ENCODE measurements around the gene CLIC6. TPM values are rescaled to one million over a fixed set of nuclear protein-coding genes. Genes with fewer than 3 reads are reported as not detected.

CLIC6 gene
- total and polyA plus RNA-seq, 2 experiments from 2014 or later: 1.1 to 1.5 TPM

DNA sequence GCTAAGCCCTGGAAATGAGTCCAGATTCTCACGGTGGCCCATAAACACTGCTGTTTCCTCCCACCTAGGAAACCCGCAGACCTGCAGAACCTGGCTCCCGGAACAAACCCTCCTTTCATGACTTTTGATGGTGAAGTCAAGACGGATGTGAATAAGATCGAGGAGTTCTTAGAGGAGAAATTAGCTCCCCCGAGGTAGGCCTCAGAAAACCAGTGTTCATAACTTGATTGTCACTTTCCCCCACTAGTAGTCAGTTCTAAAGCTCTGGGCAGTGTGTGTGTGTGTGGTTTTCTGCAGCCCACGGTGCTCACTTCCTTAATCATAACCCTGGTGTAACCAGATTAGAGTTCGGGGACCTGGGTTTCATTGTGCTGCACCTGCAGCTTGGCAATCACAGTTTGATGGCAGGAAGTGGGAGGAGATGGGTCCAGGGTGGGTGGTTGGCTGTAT lies 39.1 kb downstream of the CLIC6 start:
- Mint-ChIP-seq H3K4me3 (no peak overlapping the region), H3K27ac (no peak overlapping the region), H3K4me1 (peaks cover 7% of the 10 kb centered on the region; the same call in 2 of the 3 replicates), H3K27me3 (ENCODE audit: insufficient read depth, low read depth, poor library complexity) (no peaks in the 10 kb centered on the region), H3K9me3 (no peaks in the 10 kb centered on the region; the same call in 2 of the 3 replicates), H3K36me3 (ENCODE audit: low read depth) (peaks cover 1% of the 10 kb centered on the region; the same call in 2 of the 3 replicates)
- no peaks in the 10 kb centered on the region for H4K20me1 ChIP-seq (replicated peaks; ENCODE audit: insufficient read depth)
- H3K9me2 ChIP-seq (ENCODE audit: insufficient read depth): no peaks in the 10 kb centered on the region
- H3K4me3 ChIP-seq: no peak overlapping the region
- TF ChIP-seq, protein P1, sequence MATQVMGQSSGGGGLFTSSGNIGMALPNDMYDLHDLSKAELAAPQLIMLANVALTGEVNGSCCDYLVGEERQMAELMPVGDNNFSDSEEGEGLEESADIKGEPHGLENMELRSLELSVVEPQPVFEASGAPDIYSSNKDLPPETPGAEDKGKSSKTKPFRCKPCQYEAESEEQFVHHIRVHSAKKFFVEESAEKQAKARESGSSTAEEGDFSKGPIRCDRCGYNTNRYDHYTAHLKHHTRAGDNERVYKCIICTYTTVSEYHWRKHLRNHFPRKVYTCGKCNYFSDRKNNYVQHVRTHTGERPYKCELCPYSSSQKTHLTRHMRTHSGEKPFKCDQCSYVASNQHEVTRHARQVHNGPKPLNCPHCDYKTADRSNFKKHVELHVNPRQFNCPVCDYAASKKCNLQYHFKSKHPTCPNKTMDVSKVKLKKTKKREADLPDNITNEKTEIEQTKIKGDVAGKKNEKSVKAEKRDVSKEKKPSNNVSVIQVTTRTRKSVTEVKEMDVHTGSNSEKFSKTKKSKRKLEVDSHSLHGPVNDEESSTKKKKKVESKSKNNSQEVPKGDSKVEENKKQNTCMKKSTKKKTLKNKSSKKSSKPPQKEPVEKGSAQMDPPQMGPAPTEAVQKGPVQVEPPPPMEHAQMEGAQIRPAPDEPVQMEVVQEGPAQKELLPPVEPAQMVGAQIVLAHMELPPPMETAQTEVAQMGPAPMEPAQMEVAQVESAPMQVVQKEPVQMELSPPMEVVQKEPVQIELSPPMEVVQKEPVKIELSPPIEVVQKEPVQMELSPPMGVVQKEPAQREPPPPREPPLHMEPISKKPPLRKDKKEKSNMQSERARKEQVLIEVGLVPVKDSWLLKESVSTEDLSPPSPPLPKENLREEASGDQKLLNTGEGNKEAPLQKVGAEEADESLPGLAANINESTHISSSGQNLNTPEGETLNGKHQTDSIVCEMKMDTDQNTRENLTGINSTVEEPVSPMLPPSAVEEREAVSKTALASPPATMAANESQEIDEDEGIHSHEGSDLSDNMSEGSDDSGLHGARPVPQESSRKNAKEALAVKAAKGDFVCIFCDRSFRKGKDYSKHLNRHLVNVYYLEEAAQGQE (IDR thresholded peaks at IDR 0.05; ENCODE audit: unreplicated experiment): no peak
- TF ChIP-seq, protein P2, sequence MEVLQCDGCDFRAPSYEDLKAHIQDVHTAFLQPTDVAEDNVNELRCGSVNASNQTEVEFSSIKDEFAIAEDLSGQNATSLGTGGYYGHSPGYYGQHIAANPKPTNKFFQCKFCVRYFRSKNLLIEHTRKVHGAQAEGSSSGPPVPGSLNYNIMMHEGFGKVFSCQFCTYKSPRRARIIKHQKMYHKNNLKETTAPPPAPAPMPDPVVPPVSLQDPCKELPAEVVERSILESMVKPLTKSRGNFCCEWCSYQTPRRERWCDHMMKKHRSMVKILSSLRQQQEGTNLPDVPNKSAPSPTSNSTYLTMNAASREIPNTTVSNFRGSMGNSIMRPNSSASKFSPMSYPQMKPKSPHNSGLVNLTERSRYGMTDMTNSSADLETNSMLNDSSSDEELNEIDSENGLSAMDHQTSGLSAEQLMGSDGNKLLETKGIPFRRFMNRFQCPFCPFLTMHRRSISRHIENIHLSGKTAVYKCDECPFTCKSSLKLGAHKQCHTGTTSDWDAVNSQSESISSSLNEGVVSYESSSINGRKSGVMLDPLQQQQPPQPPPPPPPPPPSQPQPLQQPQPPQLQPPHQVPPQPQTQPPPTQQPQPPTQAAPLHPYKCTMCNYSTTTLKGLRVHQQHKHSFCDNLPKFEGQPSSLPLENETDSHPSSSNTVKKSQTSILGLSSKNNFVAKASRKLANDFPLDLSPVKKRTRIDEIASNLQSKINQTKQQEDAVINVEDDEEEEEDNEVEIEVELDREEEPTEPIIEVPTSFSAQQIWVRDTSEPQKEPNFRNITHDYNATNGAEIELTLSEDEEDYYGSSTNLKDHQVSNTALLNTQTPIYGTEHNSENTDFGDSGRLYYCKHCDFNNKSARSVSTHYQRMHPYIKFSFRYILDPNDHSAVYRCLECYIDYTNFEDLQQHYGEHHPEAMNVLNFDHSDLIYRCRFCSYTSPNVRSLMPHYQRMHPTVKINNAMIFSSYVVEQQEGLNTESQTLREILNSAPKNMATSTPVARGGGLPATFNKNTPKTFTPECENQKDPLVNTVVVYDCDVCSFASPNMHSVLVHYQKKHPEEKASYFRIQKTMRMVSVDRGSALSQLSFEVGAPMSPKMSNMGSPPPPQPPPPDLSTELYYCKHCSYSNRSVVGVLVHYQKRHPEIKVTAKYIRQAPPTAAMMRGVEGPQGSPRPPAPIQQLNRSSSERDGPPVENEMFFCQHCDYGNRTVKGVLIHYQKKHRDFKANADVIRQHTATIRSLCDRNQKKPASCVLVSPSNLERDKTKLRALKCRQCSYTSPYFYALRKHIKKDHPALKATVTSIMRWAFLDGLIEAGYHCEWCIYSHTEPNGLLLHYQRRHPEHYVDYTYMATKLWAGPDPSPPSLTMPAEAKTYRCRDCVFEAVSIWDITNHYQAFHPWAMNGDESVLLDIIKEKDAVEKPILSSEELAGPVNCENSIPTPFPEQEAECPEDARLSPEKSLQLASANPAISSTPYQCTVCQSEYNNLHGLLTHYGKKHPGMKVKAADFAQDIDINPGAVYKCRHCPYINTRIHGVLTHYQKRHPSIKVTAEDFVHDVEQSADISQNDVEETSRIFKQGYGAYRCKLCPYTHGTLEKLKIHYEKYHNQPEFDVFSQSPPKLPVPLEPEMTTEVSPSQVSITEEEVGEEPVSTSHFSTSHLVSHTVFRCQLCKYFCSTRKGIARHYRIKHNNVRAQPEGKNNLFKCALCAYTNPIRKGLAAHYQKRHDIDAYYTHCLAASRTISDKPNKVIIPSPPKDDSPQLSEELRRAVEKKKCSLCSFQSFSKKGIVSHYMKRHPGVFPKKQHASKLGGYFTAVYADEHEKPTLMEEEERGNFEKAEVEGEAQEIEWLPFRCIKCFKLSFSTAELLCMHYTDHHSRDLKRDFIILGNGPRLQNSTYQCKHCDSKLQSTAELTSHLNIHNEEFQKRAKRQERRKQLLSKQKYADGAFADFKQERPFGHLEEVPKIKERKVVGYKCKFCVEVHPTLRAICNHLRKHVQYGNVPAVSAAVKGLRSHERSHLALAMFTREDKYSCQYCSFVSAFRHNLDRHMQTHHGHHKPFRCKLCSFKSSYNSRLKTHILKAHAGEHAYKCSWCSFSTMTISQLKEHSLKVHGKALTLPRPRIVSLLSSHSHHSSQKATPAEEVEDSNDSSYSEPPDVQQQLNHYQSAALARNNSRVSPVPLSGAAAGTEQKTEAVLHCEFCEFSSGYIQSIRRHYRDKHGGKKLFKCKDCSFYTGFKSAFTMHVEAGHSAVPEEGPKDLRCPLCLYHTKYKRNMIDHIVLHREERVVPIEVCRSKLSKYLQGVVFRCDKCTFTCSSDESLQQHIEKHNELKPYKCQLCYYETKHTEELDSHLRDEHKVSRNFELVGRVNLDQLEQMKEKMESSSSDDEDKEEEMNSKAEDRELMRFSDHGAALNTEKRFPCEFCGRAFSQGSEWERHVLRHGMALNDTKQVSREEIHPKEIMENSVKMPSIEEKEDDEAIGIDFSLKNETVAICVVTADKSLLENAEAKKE (CRISPR knock-in tag; IDR thresholded peaks at IDR 0.05): no peak
- TF ChIP-seq EZH2phosphoT487 (IDR thresholded peaks at IDR 0.05; ENCODE audit: unreplicated experiment) (no peak), ZNF114 (CRISPR knock-in tag; IDR thresholded peaks at IDR 0.05) (no peak), JUNB (IDR thresholded peaks at IDR 0.05; ENCODE audit: unreplicated experiment) (no peak), STAT1 (IDR thresholded peaks at IDR 0.05; ENCODE audit: unreplicated experiment) (no peak), NANOG (IDR thresholded peaks at IDR 0.05; ENCODE audit: borderline replicate concordance) (no peak), POLR2AphosphoS5 (IDR thresholded peaks at IDR 0.05; ENCODE audit: low read depth) (no peak)
- TF ChIP-seq, protein P3, sequence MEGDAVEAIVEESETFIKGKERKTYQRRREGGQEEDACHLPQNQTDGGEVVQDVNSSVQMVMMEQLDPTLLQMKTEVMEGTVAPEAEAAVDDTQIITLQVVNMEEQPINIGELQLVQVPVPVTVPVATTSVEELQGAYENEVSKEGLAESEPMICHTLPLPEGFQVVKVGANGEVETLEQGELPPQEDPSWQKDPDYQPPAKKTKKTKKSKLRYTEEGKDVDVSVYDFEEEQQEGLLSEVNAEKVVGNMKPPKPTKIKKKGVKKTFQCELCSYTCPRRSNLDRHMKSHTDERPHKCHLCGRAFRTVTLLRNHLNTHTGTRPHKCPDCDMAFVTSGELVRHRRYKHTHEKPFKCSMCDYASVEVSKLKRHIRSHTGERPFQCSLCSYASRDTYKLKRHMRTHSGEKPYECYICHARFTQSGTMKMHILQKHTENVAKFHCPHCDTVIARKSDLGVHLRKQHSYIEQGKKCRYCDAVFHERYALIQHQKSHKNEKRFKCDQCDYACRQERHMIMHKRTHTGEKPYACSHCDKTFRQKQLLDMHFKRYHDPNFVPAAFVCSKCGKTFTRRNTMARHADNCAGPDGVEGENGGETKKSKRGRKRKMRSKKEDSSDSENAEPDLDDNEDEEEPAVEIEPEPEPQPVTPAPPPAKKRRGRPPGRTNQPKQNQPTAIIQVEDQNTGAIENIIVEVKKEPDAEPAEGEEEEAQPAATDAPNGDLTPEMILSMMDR (conservative IDR thresholded peaks at IDR 0.05; ENCODE audit: low read depth in 2 of 2): no peak
- TF ChIP-seq, protein P4, sequence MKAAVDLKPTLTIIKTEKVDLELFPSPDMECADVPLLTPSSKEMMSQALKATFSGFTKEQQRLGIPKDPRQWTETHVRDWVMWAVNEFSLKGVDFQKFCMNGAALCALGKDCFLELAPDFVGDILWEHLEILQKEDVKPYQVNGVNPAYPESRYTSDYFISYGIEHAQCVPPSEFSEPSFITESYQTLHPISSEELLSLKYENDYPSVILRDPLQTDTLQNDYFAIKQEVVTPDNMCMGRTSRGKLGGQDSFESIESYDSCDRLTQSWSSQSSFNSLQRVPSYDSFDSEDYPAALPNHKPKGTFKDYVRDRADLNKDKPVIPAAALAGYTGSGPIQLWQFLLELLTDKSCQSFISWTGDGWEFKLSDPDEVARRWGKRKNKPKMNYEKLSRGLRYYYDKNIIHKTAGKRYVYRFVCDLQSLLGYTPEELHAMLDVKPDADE (IDR thresholded peaks at IDR 0.05): no peak
- ATAC-seq (no peak), DNase-seq (ENCODE audit: low spot score) (no peak)
- H3K36me3 ChIP-seq (ENCODE audit: insufficient read depth): no peaks in the 10 kb centered on the region
- H3K27ac ChIP-seq (ENCODE audit: low read depth): no peak overlapping the region
- no peak overlapping the region for H2AFZ ChIP-seq
- no peak overlapping the region for H3K4me2 ChIP-seq
- H3K4me1 ChIP-seq (ENCODE audit: insufficient read depth): no peaks in the 10 kb centered on the region
- no peaks in the 10 kb centered on the region for H3F3A ChIP-seq (replicated peaks; ENCODE audit: low read depth)
- no peaks in the 10 kb centered on the region for H3K27me3 ChIP-seq (ENCODE audit: insufficient read depth)
- no peaks in the 10 kb centered on the region for H3K79me2 ChIP-seq (replicated peaks; ENCODE audit: insufficient read depth)

Measured in GM23338 (cell line).